Measurements from ENCODE around the gene ZNF331. TPM values are rescaled to one million over a fixed set of nuclear protein-coding genes. Genes with fewer than 3 reads are reported as not detected.

ZNF331 gene
- total and polyA plus RNA-seq, 2 of the 8 experiments (the other 6 are each of a cell fraction or from before 2014, with no cell fraction given) = 30.0 to 44.1 TPM

GRCh38 chr19:53518716-53519115 lies 19.2 kb upstream of the ZNF331 start:
- CTCF ChIA-PET (ENCODE audit: partially characterized antibody) = interaction anchor here (1.9 kb wide), 1 partner anchor 11 kb away, joined by 4 read pairs; no protein-coding TSS in a partner anchor
- no peak overlapping the region for H3K23ac ChIP-seq (ENCODE audit: insufficient read length)
- no peak overlapping the region for H2BK15ac ChIP-seq (ENCODE audit: low read length)
- peaks cover 0 to 5% of the 10 kb centered on the region in 2 experiments for H4K20me1 ChIP-seq (replicated peaks in 1 of 2; ENCODE audit: control insufficient read depth in 1 of 2, insufficient read depth in 2 of 2, low read length in 2 of 2)
- H2AFZ ChIP-seq (ENCODE audit: low read length) = no peak overlapping the region
- peaks cover 10 to 26% of the 10 kb centered on the region in 2 experiments; a peak in 3 of 4 replicates for H3K79me2 ChIP-seq (ENCODE audit: control insufficient read depth in 1 of 2, insufficient read depth in 2 of 2, low read length in 2 of 2)
- no peak overlapping the region for H3K18ac ChIP-seq (ENCODE audit: extremely low read depth, low read length)
- no peak overlapping the region for H2BK120ac ChIP-seq (replicated peaks; ENCODE audit: low read depth, low read length)
- H4K91ac ChIP-seq (replicated peaks; ENCODE audit: insufficient read length, low read length) = no peak overlapping the region
- H3K36me3 ChIP-seq (ENCODE audit: control insufficient read depth in 2 of 4, insufficient read depth in 4 of 4, low read length in 3 of 4) = peaks cover 0 to 5% (median 2%) of the 10 kb centered on the region in 4 experiments; a peak in 2 of 8 replicates
- DNase-seq (ENCODE audit: low read depth in 1 of 2, low spot score in 2 of 2) (no peak), FAIRE-seq (no peak)
- H2BK5ac ChIP-seq (ENCODE audit: low read depth, low read length) = no peak overlapping the region
- no peak overlapping the region for H3K56ac ChIP-seq (replicated peaks; ENCODE audit: insufficient read length, low read depth, low read length)
- WGBS, 2 experiments (ENCODE audit: extremely low coverage in 1 of 2, insufficient coverage in 1 of 2, insufficient read length in 1 of 2, insufficient replicate concordance in 2 of 2, low coverage in 1 of 2, low lambda C conversion rate in 2 of 2, missing lambda C conversion rate in 1 of 2) = 90% methylated on average over 1 of the region's 1 CpG; no CpG with 5 or more reads in 1 of the 2 experiments
- POLR2A ChIA-PET (ENCODE audit: partially characterized antibody) = no interaction called here
- no peak overlapping the region for H3K4ac ChIP-seq (replicated peaks; ENCODE audit: insufficient read length, low read depth, low read length)
- no peak overlapping the region for H4K8ac ChIP-seq (ENCODE audit: extremely low read depth, insufficient read depth, low read length)
- no peak overlapping the region for H2BK20ac ChIP-seq (ENCODE audit: low read length)
- H3K4me2 ChIP-seq (ENCODE audit: insufficient read depth in 1 of 2, low read depth in 2 of 2, low read length in 2 of 2) = no peak overlapping the region
- H3K14ac ChIP-seq (ENCODE audit: insufficient read length) = no peak overlapping the region
- no peak overlapping the region for H3K27ac ChIP-seq (ENCODE audit: low read depth, low read length)
- H4K5ac ChIP-seq (ENCODE audit: insufficient read length, low read depth, low read length) = no peak overlapping the region
- peaks cover 3% of the 10 kb centered on the region; the same call in 1 of the 2 replicates for H3K79me1 ChIP-seq (ENCODE audit: low read depth, low read length)
- H3K4me3 ChIP-seq (ENCODE audit: extremely low read depth in 1 of 4, insufficient read depth in 2 of 4, low read depth in 3 of 4, low read length in 4 of 4) = no peak overlapping the region
- H3K27me3 ChIP-seq (replicated peaks in 1 of 4; ENCODE audit: control insufficient read depth in 3 of 4, extremely low read depth in 1 of 4, insufficient read depth in 3 of 4, low read length in 3 of 4) = peaks cover 0 to 3% (median 1%) of the 10 kb centered on the region in 4 experiments; a peak in 2 of 7 replicates
- H3K23me2 ChIP-seq (ENCODE audit: low read depth, low read length) = peaks cover 9% of the 10 kb centered on the region
- H3K4me1 ChIP-seq (replicated peaks in 1 of 4; ENCODE audit: control insufficient read depth in 3 of 4, insufficient read depth in 4 of 4, low read length in 3 of 4) = peaks cover 0 to 9% (median 2%) of the 10 kb centered on the region in 4 experiments; a peak in 4 of 7 replicates
- H3K9me3 ChIP-seq (ENCODE audit: insufficient read depth in 2 of 2, low read depth in 1 of 2, low read length in 1 of 2) = no peaks in the 10 kb centered on the region
- no peak overlapping the region for H2AK5ac ChIP-seq (ENCODE audit: low read depth, low read length)
- H2BK12ac ChIP-seq (ENCODE audit: low read depth, low read length) = no peak overlapping the region
- no peak overlapping the region for H3K9ac ChIP-seq (replicated peaks in 1 of 4; ENCODE audit: extremely low read depth in 1 of 4, low read depth in 3 of 4, low read length in 3 of 4)
- no peak for TF ChIP-seq RNF2 (IDR thresholded peaks at IDR 0.05; ENCODE audit: borderline replicate concordance, low read depth, low read length, missing control alignments, poor library complexity, severe bottlenecking)

Measured in H1 (cell line).